Testis (tissue), 2 donors: Measurements from ENCODE around the gene ZNF524.

Experiments used
- CTCF ChIP-seq, 3 experiments: fragments of 450-650 bp in 2 of 3; fragments of 200-600 bp in 1 of 3; sonication (generic) in 1 of 3; IDR thresholded peaks; one replicate each; pipeline ENCODE4 v1.5.1; 2016 to 2019; ENCODE audit warnings: antibody characterized with exemption in 3 of 3, mild to moderate bottlenecking in 2 of 3, moderate library complexity in 1 of 3
- POLR2A ChIP-seq: fragments of 450-650 bp; IDR thresholded peaks from one replicate; pipeline ENCODE4 v1.6.1; 2017; ENCODE audit warnings: antibody characterized with exemption, mild to moderate bottlenecking, moderate library complexity

DNA sequence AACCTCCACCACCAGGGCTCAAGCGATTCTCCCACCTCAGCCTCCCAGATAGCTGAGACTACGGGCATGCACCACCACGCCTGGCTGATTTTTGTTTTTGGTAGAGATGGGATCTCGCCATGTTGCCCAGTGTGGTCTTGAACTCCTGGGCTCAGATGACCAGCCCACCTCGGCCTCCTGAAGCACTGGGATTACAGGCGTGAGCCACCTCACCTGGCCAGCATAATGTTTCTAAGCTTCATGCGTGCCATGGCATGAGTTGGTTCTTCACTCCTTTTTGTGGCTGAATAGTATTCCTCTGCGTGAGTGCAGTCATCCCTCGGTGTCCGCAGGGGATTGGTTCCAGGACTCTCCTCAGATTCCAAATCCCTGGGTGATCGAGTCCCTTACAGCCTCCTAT lies 15.2 kb upstream of the ZNF524 start:
- no peak for TF ChIP-seq CTCF (IDR thresholded peaks at IDR 0.05)
- TF ChIP-seq POLR2A = no peak
